ENCODE results near the gene RGMB.

DNA sequence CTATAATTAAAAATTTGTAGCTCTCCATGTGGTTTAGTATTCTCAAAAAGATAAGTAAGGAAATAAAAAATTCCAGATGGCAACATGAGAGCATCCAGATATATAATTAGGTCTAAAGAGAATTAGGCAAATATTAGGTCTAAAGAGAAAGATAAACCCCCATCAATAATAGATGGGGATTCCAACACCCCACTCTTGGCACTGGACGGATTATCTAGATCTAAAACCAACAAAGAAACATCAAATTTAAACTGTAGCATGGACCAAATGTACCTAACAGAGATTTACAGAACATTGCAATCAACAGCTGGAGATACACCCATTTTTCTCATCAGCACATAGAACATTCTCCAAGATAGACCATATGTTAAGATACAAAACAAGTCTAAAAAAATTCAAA, 31.6 kb downstream of the RGMB start:
- no peak for TF ChIP-seq TAF1 (IDR thresholded peaks at IDR 0.05; ENCODE audit: low read depth)
- TF ChIP-seq EZH2 (IDR thresholded peaks at IDR 0.05; ENCODE audit: borderline replicate concordance, insufficient read depth, low read length, poor library complexity, severe bottlenecking), result no peak
- TF ChIP-seq, protein P1, sequence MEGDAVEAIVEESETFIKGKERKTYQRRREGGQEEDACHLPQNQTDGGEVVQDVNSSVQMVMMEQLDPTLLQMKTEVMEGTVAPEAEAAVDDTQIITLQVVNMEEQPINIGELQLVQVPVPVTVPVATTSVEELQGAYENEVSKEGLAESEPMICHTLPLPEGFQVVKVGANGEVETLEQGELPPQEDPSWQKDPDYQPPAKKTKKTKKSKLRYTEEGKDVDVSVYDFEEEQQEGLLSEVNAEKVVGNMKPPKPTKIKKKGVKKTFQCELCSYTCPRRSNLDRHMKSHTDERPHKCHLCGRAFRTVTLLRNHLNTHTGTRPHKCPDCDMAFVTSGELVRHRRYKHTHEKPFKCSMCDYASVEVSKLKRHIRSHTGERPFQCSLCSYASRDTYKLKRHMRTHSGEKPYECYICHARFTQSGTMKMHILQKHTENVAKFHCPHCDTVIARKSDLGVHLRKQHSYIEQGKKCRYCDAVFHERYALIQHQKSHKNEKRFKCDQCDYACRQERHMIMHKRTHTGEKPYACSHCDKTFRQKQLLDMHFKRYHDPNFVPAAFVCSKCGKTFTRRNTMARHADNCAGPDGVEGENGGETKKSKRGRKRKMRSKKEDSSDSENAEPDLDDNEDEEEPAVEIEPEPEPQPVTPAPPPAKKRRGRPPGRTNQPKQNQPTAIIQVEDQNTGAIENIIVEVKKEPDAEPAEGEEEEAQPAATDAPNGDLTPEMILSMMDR (IDR thresholded peaks at IDR 0.05; ENCODE audit: poor library complexity, severe bottlenecking), result no peak
- no peak for TF ChIP-seq POLR2AphosphoS5 (IDR thresholded peaks at IDR 0.05)
- TF ChIP-seq RAD21 (conservative IDR thresholded peaks at IDR 0.05), result no peak
- TF ChIP-seq, protein P2, sequence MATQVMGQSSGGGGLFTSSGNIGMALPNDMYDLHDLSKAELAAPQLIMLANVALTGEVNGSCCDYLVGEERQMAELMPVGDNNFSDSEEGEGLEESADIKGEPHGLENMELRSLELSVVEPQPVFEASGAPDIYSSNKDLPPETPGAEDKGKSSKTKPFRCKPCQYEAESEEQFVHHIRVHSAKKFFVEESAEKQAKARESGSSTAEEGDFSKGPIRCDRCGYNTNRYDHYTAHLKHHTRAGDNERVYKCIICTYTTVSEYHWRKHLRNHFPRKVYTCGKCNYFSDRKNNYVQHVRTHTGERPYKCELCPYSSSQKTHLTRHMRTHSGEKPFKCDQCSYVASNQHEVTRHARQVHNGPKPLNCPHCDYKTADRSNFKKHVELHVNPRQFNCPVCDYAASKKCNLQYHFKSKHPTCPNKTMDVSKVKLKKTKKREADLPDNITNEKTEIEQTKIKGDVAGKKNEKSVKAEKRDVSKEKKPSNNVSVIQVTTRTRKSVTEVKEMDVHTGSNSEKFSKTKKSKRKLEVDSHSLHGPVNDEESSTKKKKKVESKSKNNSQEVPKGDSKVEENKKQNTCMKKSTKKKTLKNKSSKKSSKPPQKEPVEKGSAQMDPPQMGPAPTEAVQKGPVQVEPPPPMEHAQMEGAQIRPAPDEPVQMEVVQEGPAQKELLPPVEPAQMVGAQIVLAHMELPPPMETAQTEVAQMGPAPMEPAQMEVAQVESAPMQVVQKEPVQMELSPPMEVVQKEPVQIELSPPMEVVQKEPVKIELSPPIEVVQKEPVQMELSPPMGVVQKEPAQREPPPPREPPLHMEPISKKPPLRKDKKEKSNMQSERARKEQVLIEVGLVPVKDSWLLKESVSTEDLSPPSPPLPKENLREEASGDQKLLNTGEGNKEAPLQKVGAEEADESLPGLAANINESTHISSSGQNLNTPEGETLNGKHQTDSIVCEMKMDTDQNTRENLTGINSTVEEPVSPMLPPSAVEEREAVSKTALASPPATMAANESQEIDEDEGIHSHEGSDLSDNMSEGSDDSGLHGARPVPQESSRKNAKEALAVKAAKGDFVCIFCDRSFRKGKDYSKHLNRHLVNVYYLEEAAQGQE (IDR thresholded peaks at IDR 0.05; ENCODE audit: borderline replicate concordance), result no peak
- no peak for TF ChIP-seq SMC3 (conservative IDR thresholded peaks at IDR 0.05; ENCODE audit: poor library complexity)
- no peak for TF ChIP-seq MXI1 (conservative IDR thresholded peaks at IDR 0.05; ENCODE audit: poor library complexity, severe bottlenecking)
